Thyroid gland (tissue), 4 donors: ENCODE measurements around the gene PHACTR1. TPM values are rescaled to one million over a fixed set of nuclear protein-coding genes. Genes with fewer than 3 reads are reported as not detected.

Experiments
- DNase-seq, 2 donors: peaks; one replicate each; pipeline ENCODE4 v3.0.0-alpha.2; 2019
- H3K27ac ChIP-seq, 3 donors: fragments of 200-600 bp; sonication (generic); 1 replicate in 2 of 3; 2 replicates in 1 of 3; pipeline ENCODE4 v1.5.1; 2016 to 2019; ENCODE audit warnings: mild to moderate bottlenecking in 1 of 3, moderate library complexity in 1 of 3
- H3K27me3 ChIP-seq: fragments of 200-600 bp; sonication (generic); one replicate; pipeline ENCODE4 v1.5.1; 2019
- H3K36me3 ChIP-seq, 2 donors: fragments of 200-600 bp; sonication (generic); one replicate each; pipeline ENCODE4 v1.5.1; 2016 to 2019
- H3K4me1 ChIP-seq, 2 donors: fragments of 200-600 bp; sonication (generic); one replicate each; pipeline ENCODE4 v1.5.1; 2017 to 2019
- H3K4me3 ChIP-seq, 3 donors: fragments of 200-600 bp; sonication (generic); replicated peaks in 1 of 3; 1 replicate in 2 of 3; 2 replicates in 1 of 3; pipeline ENCODE4 v1.5.1; 2016; ENCODE audit warnings: mild to moderate bottlenecking in 1 of 3
- H3K9me3 ChIP-seq: fragments of 200-600 bp; sonication (generic); one replicate; pipeline ENCODE4 v1.5.1; 2017
- CTCF ChIP-seq, 6 experiments: fragments of 200-600 bp in 3 of 6; fragments of 450-650 bp in 3 of 6; sonication (generic) in 3 of 6; IDR thresholded peaks; one replicate each; pipeline ENCODE4 v1.5.1; 2016 to 2019; ENCODE audit warnings: antibody characterized with exemption in 6 of 6, mild to moderate bottlenecking in 2 of 6, inconsistent platforms in 1 of 6, moderate library complexity in 1 of 6
- POLR2A ChIP-seq, 2 donors: fragments of 450-650 bp; IDR thresholded peaks; one replicate each; pipeline ENCODE4 v1.6.1; 2017; ENCODE audit warnings: antibody characterized with exemption in 2 of 2, mild to moderate bottlenecking in 2 of 2, moderate library complexity in 1 of 2
- WGBS, 2 donors: methylation state at CpG; one replicate each; pipeline ENCODE4 v1.1.5; 2017; 5-methylcytosine and 5-hydroxymethylcytosine counted together
- intact Hi-C: fragments of 100-400 bp; cut with DNase I; formaldehyde crosslinking; loops from one replicate; pipeline ENCODE4 v1.15.1; 2023
- total RNA-seq, 4 donors: library from RNA; depleted of rRNA; stranded (reverse); fragments of >200 nt; gene quantifications; one replicate each; pipeline ENCODE4 v1.2.3, GENCODE V29; 2016

Gene PHACTR1
- total RNA-seq, 4 donors from 2014 or later: 2.9 to 8.6 (median 4.4) TPM

GRCh38 chr6:13304580-13305260 lies 588.2 kb downstream of the PHACTR1 start:
- 95 to 96% methylated on average over 11 of the region's 11 CpGs for WGBS, 2 donors
- Histone ChIP-seq H3K4me1 (peaks cover 0 to 10% of the 10 kb centered on the region in 2 donors), H3K4me3 (no peak overlapping the region), H3K36me3 (peaks cover 0 to 6% of the 10 kb centered on the region in 2 donors), H3K9me3 (no peaks in the 10 kb centered on the region), H3K27me3 (no peaks in the 10 kb centered on the region), H3K27ac (no peak overlapping the region)
- intact Hi-C loops: no loop called here
- TF ChIP-seq POLR2A (IDR thresholded peaks at IDR 0.05) (no peak), CTCF (IDR thresholded peaks at IDR 0.05) (no peak)
- DNase-seq: no peak

- H3K4me1 ChIP-seq: peaks cover 0 to 10% of the 10 kb centered on the region in 2 donors
- 86 to 97% methylated on average over 4 of the region's 4 CpGs for WGBS, 2 donors
Measured at GRCh38 chr6:13305288-13305687, 588.7 kb downstream of the PHACTR1 start.

GRCh38 chr6:13305791-13306190 lies 589.2 kb downstream of the PHACTR1 start:
- TF ChIP-seq POLR2A (IDR thresholded peaks at IDR 0.05) (no peak), CTCF (IDR thresholded peaks at IDR 0.05) (no peak)
- no peak for DNase-seq
- H3K4me3 ChIP-seq: no peak overlapping the region
- 85 to 96% methylated on average over 1 of the region's 1 CpG for WGBS, 2 donors
- peaks cover 0 to 6% of the 10 kb centered on the region in 2 donors for H3K36me3 ChIP-seq
- no peak overlapping the region for H3K27ac ChIP-seq
- no peaks in the 10 kb centered on the region for H3K9me3 ChIP-seq
- H3K4me1 ChIP-seq: peaks cover 0 to 10% of the 10 kb centered on the region in 2 donors
- no peaks in the 10 kb centered on the region for H3K27me3 ChIP-seq
- intact Hi-C loops: no loop called here

More at GRCh38 chr6:13305288-13305687, 588.7 kb downstream of the PHACTR1 start:
- Histone ChIP-seq H3K36me3 (peaks cover 0 to 6% of the 10 kb centered on the region in 2 donors), H3K9me3 (no peaks in the 10 kb centered on the region), H3K27ac (no peak overlapping the region), H3K27me3 (no peaks in the 10 kb centered on the region), H3K4me3 (no peak overlapping the region)
- TF ChIP-seq CTCF (IDR thresholded peaks at IDR 0.05): no peak
- no peak for TF ChIP-seq POLR2A (IDR thresholded peaks at IDR 0.05)
- DNase-seq: no peak
- intact Hi-C loops: no loop called here

- DNase-seq: no peak
- no peaks in the 10 kb centered on the region for H3K9me3 ChIP-seq
- WGBS, 2 donors: 88 to 89% methylated on average over 7 of the region's 7 CpGs
- TF ChIP-seq POLR2A (IDR thresholded peaks at IDR 0.05): no peak
- H3K4me1 ChIP-seq: peaks cover 0 to 10% of the 10 kb centered on the region in 2 donors
- H3K36me3 ChIP-seq: peaks cover 5 to 9% of the 10 kb centered on the region in 2 donors
- H3K27me3 ChIP-seq: no peaks in the 10 kb centered on the region
- no peak overlapping the region for H3K4me3 ChIP-seq
- no peak overlapping the region for H3K27ac ChIP-seq
- intact Hi-C loops: no loop called here
Measured at GRCh38 chr6:13307508-13307995, 591.0 kb downstream of the PHACTR1 start.

GRCh38 chr6:13308332-13308731 lies 591.8 kb downstream of the PHACTR1 start:
- H3K4me1 ChIP-seq: peaks cover 0 to 7% of the 10 kb centered on the region in 2 donors
- intact Hi-C loops: no loop called here
- no peaks in the 10 kb centered on the region for H3K27me3 ChIP-seq
- H3K4me3 ChIP-seq: no peak overlapping the region
- H3K36me3 ChIP-seq: peaks cover 5 to 7% of the 10 kb centered on the region in 2 donors
- TF ChIP-seq CTCF (IDR thresholded peaks at IDR 0.05): no peak
- no peak for TF ChIP-seq POLR2A (IDR thresholded peaks at IDR 0.05)
- no peaks in the 10 kb centered on the region for H3K9me3 ChIP-seq
- 96 to 100% methylated on average over 1 of the region's 1 CpG for WGBS, 2 donors
- DNase-seq: no peak
- no peak overlapping the region for H3K27ac ChIP-seq
